ENCODE results near the gene AGBL4. TPM values are rescaled to one million over a fixed set of nuclear protein-coding genes. Genes with fewer than 3 reads are reported as not detected.
"Not testable (repeated sequence)": the region's sequence is repeated elsewhere in the genome, so short reads cannot be mapped to it uniquely, and the experiment has no call there.

The AGBL4 gene
- total RNA-seq, 1 donor from 2014 or later, result under 0.01 TPM

DNA sequence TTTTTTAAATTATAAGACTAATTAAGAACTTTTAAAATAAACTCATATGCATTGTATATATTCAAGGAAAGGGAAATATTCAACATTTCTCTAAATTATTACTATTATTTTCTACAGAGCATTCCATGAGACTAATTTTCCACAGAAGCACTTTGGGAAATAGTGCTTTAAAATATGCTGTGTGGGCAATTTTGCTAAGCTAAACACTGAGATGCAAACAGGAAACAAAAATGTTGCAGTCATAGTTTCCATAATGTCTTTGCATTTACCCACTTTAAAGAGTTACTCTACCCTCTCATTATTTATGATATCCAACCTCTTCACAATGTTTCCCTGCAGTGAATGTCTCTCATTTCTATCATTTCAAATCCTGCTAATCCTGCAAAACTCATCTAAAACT is 977.4 kb downstream of the AGBL4 start:
- Histone ChIP-seq H3K9ac (ENCODE audit: low read depth in 1 of 3, low read length in 3 of 3) (no peak overlapping the region), H3K9me3 (ENCODE audit: control insufficient read depth in 3 of 3, low read length in 3 of 3) (no peaks in the 10 kb centered on the region), H3K4me1 (ENCODE audit: control insufficient read depth in 3 of 3, insufficient read depth in 3 of 3, low read length in 3 of 3) (no peaks in the 10 kb centered on the region), H3K36me3 (ENCODE audit: control insufficient read depth in 3 of 3, insufficient read depth in 3 of 3, low read length in 3 of 3) (no peaks in the 10 kb centered on the region), H3K27ac (ENCODE audit: low read depth, low read length) (no peak overlapping the region), H3K27me3 (ENCODE audit: control insufficient read depth in 3 of 3, insufficient read depth in 3 of 3, low read length in 3 of 3) (no peaks in the 10 kb centered on the region), H3K4me3 (ENCODE audit: low read length in 3 of 3) (no peak overlapping the region)

GRCh38 chr1:49045371-49045770 is 978.4 kb downstream of the AGBL4 start:
- H3K9me3 ChIP-seq (ENCODE audit: control insufficient read depth in 3 of 3, low read length in 3 of 3), result no peaks in the 10 kb centered on the region
- no peaks in the 10 kb centered on the region for H3K27me3 ChIP-seq (ENCODE audit: control insufficient read depth in 3 of 3, insufficient read depth in 3 of 3, low read length in 3 of 3)
- H3K9ac ChIP-seq (ENCODE audit: low read depth in 1 of 3, low read length in 3 of 3), result no peak overlapping the region
- H3K36me3 ChIP-seq (ENCODE audit: control insufficient read depth in 3 of 3, insufficient read depth in 3 of 3, low read length in 3 of 3), result no peaks in the 10 kb centered on the region
- no peak overlapping the region for H3K27ac ChIP-seq (ENCODE audit: low read depth, low read length)
- no peaks in the 10 kb centered on the region for H3K4me1 ChIP-seq (ENCODE audit: control insufficient read depth in 3 of 3, insufficient read depth in 3 of 3, low read length in 3 of 3)
- no peak overlapping the region for H3K4me3 ChIP-seq (ENCODE audit: low read length in 3 of 3)

GRCh38 chr1:49036700-49037099 is 987.1 kb downstream of the AGBL4 start:
- Histone ChIP-seq H3K4me1 (ENCODE audit: control insufficient read depth in 3 of 3, insufficient read depth in 3 of 3, low read length in 3 of 3) (no peaks in the 10 kb centered on the region), H3K9ac (ENCODE audit: low read depth in 1 of 3, low read length in 3 of 3) (no peak overlapping the region), H3K4me3 (ENCODE audit: low read length in 3 of 3) (no peak overlapping the region), H3K36me3 (ENCODE audit: control insufficient read depth in 3 of 3, insufficient read depth in 3 of 3, low read length in 3 of 3) (no peaks in the 10 kb centered on the region), H3K27ac (ENCODE audit: low read depth, low read length) (no peak overlapping the region), H3K9me3 (ENCODE audit: control insufficient read depth in 3 of 3, low read length in 3 of 3) (no peaks in the 10 kb centered on the region), H3K27me3 (ENCODE audit: control insufficient read depth in 3 of 3, insufficient read depth in 3 of 3, low read length in 3 of 3) (no peaks in the 10 kb centered on the region)

- Histone ChIP-seq H3K36me3 (ENCODE audit: control insufficient read depth in 3 of 3, insufficient read depth in 3 of 3, low read length in 3 of 3) (no peaks in the 10 kb centered on the region), H3K4me1 (ENCODE audit: control insufficient read depth in 3 of 3, insufficient read depth in 3 of 3, low read length in 3 of 3) (no peaks in the 10 kb centered on the region), H3K27me3 (ENCODE audit: control insufficient read depth in 3 of 3, insufficient read depth in 3 of 3, low read length in 3 of 3) (no peaks in the 10 kb centered on the region), H3K9ac (ENCODE audit: low read depth in 1 of 3, low read length in 3 of 3) (no peak overlapping the region), H3K27ac (ENCODE audit: low read depth, low read length) (no peak overlapping the region), H3K9me3 (ENCODE audit: control insufficient read depth in 3 of 3, low read length in 3 of 3) (peaks cover 0 to 3% (median 0%) of the 10 kb centered on the region in 3 donors), H3K4me3 (ENCODE audit: low read length in 3 of 3) (no peak overlapping the region)
Observed at GRCh38 chr1:49028396-49028795, 995.4 kb downstream of the AGBL4 start.

- H3K4me1 ChIP-seq (ENCODE audit: control insufficient read depth in 3 of 3, insufficient read depth in 3 of 3, low read length in 3 of 3), result no peaks in the 10 kb centered on the region
- no peak overlapping the region for H3K9ac ChIP-seq (ENCODE audit: low read depth in 1 of 3, low read length in 3 of 3)
- H3K4me3 ChIP-seq (ENCODE audit: low read length in 3 of 3), result no peak overlapping the region
- no peaks in the 10 kb centered on the region for H3K36me3 ChIP-seq (ENCODE audit: control insufficient read depth in 3 of 3, insufficient read depth in 3 of 3, low read length in 3 of 3)
- peaks cover 0 to 3% (median 0%) of the 10 kb centered on the region in 3 donors for H3K9me3 ChIP-seq (ENCODE audit: control insufficient read depth in 3 of 3, low read length in 3 of 3)
- no peak overlapping the region for H3K27ac ChIP-seq (ENCODE audit: low read depth, low read length)
- H3K27me3 ChIP-seq (ENCODE audit: control insufficient read depth in 3 of 3, insufficient read depth in 3 of 3, low read length in 3 of 3), result no peaks in the 10 kb centered on the region
Observed at GRCh38 chr1:49026230-49026811, 997.4 kb downstream of the AGBL4 start.

DNA sequence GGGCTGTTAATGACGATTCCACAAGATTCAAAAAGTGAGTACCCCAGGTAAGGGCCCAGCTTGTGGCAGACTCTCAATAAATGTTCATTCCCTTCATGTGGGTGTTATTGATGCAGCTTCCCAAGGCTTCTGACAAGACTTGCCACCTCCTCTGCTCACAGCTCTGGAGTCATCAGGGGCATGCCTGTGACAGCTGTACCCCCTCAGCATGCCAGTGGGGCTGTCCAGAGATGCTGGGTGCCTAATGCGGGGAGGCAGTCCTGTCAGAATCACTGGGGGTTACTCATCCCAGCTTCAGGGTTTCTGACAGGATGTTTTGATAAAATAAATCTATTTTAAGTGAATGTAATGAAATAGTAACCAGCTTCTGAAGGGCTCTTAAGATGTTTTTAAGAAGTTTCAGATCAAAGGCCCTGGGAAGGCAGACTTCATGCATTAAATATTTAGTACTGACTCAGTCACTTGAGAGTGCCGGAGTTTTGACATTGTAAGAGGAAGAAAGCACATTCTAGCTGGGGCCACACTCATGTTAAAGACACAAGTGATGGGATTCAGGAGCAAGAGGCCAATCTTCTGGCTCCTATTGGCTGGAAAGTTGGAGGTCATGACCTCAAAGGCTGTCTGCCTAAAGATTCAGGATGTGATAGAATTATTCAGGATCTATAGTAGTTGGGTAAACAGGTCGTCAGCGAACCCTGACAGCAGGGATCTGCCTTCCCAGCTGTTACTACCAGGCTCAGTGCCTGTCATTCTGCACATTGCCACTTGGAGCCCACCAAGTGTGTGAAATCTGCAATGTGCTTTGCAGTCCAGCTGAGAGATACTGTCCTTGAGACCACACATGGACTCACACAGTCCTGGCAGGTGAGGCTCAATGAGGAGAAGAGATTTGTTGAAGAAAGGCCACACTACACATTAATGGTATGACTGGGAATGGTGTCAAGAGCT is 1007.5 kb downstream of the AGBL4 start:
- Histone ChIP-seq H3K27me3 (ENCODE audit: control insufficient read depth in 3 of 3, insufficient read depth in 3 of 3, low read length in 3 of 3) (no peaks in the 10 kb centered on the region), H3K4me3 (ENCODE audit: low read length in 3 of 3) (no peak overlapping the region), H3K27ac (ENCODE audit: low read depth, low read length) (no peak overlapping the region), H3K9me3 (ENCODE audit: control insufficient read depth in 3 of 3, low read length in 3 of 3) (no peaks in the 10 kb centered on the region), H3K36me3 (ENCODE audit: control insufficient read depth in 3 of 3, insufficient read depth in 3 of 3, low read length in 3 of 3) (no peaks in the 10 kb centered on the region), H3K9ac (ENCODE audit: low read depth in 1 of 3, low read length in 3 of 3) (no peak overlapping the region), H3K4me1 (ENCODE audit: control insufficient read depth in 3 of 3, insufficient read depth in 3 of 3, low read length in 3 of 3) (no peaks in the 10 kb centered on the region)

- H3K27me3 ChIP-seq (ENCODE audit: control insufficient read depth in 3 of 3, insufficient read depth in 3 of 3, low read length in 3 of 3), result no peaks in the 10 kb centered on the region
- no peak overlapping the region for H3K27ac ChIP-seq (ENCODE audit: low read depth, low read length)
- H3K9ac ChIP-seq (ENCODE audit: low read depth in 1 of 3, low read length in 3 of 3), result no peak overlapping the region
- no peaks in the 10 kb centered on the region for H3K36me3 ChIP-seq (ENCODE audit: control insufficient read depth in 3 of 3, insufficient read depth in 3 of 3, low read length in 3 of 3)
- H3K4me1 ChIP-seq (ENCODE audit: control insufficient read depth in 3 of 3, insufficient read depth in 3 of 3, low read length in 3 of 3), result no peaks in the 10 kb centered on the region
- no peak overlapping the region for H3K4me3 ChIP-seq (ENCODE audit: low read length in 3 of 3)
- no peaks in the 10 kb centered on the region for H3K9me3 ChIP-seq (ENCODE audit: control insufficient read depth in 3 of 3, low read length in 3 of 3)
Observed at GRCh38 chr1:49013079-49013478, 1010.7 kb downstream of the AGBL4 start.

- H3K36me3 ChIP-seq (ENCODE audit: control insufficient read depth in 3 of 3, insufficient read depth in 3 of 3, low read length in 3 of 3); H3K4me3 ChIP-seq (ENCODE audit: low read length in 3 of 3); H3K9ac ChIP-seq (ENCODE audit: low read depth in 1 of 3, low read length in 3 of 3); H3K9me3 ChIP-seq (ENCODE audit: control insufficient read depth in 3 of 3, low read length in 3 of 3); H3K4me1 ChIP-seq (ENCODE audit: control insufficient read depth in 3 of 3, insufficient read depth in 3 of 3, low read length in 3 of 3); H3K27ac ChIP-seq (ENCODE audit: low read depth, low read length); H3K27me3 ChIP-seq (ENCODE audit: control insufficient read depth in 3 of 3, insufficient read depth in 3 of 3, low read length in 3 of 3): not testable (repeated sequence)
Observed at GRCh38 chr1:49002981-49003380, 1020.8 kb downstream of the AGBL4 start.

DNA sequence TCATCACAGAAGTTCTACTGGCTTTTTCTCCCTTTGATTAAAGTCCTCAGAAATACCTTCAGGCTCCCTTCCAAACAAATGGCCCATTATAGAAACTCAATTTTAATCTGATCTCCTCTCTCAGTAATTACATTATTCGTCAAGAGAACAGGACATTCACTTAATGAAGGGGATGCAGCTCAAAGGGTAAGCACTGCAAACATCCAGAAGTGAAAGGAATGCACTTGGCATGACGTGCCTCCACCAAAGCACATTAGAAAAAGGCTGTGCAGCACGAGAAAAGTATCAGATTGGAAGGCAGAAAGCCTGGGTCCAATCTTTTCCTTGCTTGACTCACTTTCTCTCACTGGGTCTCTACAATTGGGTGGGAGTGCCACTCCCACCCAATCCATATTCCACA is 1024.4 kb downstream of the AGBL4 start:
- no peak overlapping the region for H3K4me3 ChIP-seq (ENCODE audit: low read length in 3 of 3)
- peaks cover 0 to 3% (median 0%) of the 10 kb centered on the region in 3 donors for H3K9me3 ChIP-seq (ENCODE audit: control insufficient read depth in 3 of 3, low read length in 3 of 3)
- H3K27me3 ChIP-seq (ENCODE audit: control insufficient read depth in 3 of 3, insufficient read depth in 3 of 3, low read length in 3 of 3), result no peaks in the 10 kb centered on the region
- no peaks in the 10 kb centered on the region for H3K4me1 ChIP-seq (ENCODE audit: control insufficient read depth in 3 of 3, insufficient read depth in 3 of 3, low read length in 3 of 3)
- no peaks in the 10 kb centered on the region for H3K36me3 ChIP-seq (ENCODE audit: control insufficient read depth in 3 of 3, insufficient read depth in 3 of 3, low read length in 3 of 3)
- H3K9ac ChIP-seq (ENCODE audit: low read depth in 1 of 3, low read length in 3 of 3), result no peak overlapping the region
- no peak overlapping the region for H3K27ac ChIP-seq (ENCODE audit: low read depth, low read length)

DNA sequence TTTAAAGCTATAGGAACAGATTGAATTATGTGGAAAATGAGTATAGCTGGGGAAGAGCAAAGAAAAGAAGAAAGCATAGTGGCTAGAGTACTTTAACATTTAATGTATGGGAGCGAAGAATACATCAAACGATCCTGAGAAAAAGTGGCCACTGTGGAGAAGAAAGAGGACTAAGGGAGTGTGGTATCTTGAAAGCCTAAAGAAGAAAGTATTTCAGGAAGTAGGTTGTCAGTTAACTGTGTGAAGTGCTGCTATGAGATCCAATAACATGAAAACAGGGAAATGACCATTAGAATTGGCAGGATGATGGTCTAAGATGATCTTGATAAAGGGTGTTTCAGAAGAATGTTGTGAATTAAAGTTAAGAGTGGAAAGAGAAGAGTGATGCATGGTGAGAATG is 1027.4 kb downstream of the AGBL4 start:
- H3K9me3 ChIP-seq (ENCODE audit: control insufficient read depth in 3 of 3, low read length in 3 of 3), result peaks cover 0 to 3% (median 0%) of the 10 kb centered on the region in 3 donors
- no peaks in the 10 kb centered on the region for H3K36me3 ChIP-seq (ENCODE audit: control insufficient read depth in 3 of 3, insufficient read depth in 3 of 3, low read length in 3 of 3)
- no peaks in the 10 kb centered on the region for H3K27me3 ChIP-seq (ENCODE audit: control insufficient read depth in 3 of 3, insufficient read depth in 3 of 3, low read length in 3 of 3)
- H3K4me1 ChIP-seq (ENCODE audit: control insufficient read depth in 3 of 3, insufficient read depth in 3 of 3, low read length in 3 of 3), result no peaks in the 10 kb centered on the region
- no peak overlapping the region for H3K9ac ChIP-seq (ENCODE audit: low read depth in 1 of 3, low read length in 3 of 3)
- H3K27ac ChIP-seq (ENCODE audit: low read depth, low read length), result no peak overlapping the region
- no peak overlapping the region for H3K4me3 ChIP-seq (ENCODE audit: low read length in 3 of 3)

All from skeletal muscle tissue (tissue), 4 donors.